SK-N-SH (cell line): Measurements from ENCODE around the gene MAMLD1. TPM values are rescaled to one million over a fixed set of nuclear protein-coding genes. Genes with fewer than 3 reads are reported as not detected.

Experiments used
- CTCF ChIA-PET: fragments of 300-600, 350-600 bp; formaldehyde crosslinking; extraction: SDS; loops from one replicate; lab custom pipeline; 2021; lab: Yijun Ruan, JAX
- POLR2A ChIA-PET: fragments of 350-600 bp; sonication (Branson Sonifier 250); formaldehyde crosslinking; extraction: SDS; loops from one replicate; lab custom pipeline; 2020; ENCODE audit warnings: antibody characterized with exemption, inconsistent platforms; lab: Yijun Ruan, JAX
- DNase-seq: peaks from one replicate; pipeline ENCODE4 v3.0.0; 2012
- H2AFZ ChIP-seq: fragments of 200-600 bp; sonication (generic); 2 replicates; pipeline ENCODE4 v1.8.1; 2016; ENCODE audit warnings: antibody characterized with exemption, mild to moderate bottlenecking, low read depth
- H3F3A ChIP-seq: fragments of 200-600 bp; sonication (generic); replicated peaks from 2 replicates; pipeline ENCODE3; 2016; ENCODE audit warnings: antibody characterized with exemption, mild to moderate bottlenecking; ENCODE audit not compliant: insufficient read depth
- H3K27ac ChIP-seq, 2 experiments: fragments of 200-500 bp in 1 of 2; fragments of 200-600 bp in 1 of 2; sonication (Bioruptor generic) in 1 of 2; sonication (generic), shearing (Covaris generic) in 1 of 2; 2 replicates each; pipeline versions ENCODE4 v1.5.1 to v1.6.1; 2014 to 2016; ENCODE audit warnings: low read depth in 2 of 2, inconsistent platforms in 1 of 2, low read length in 1 of 2, mild to moderate bottlenecking in 1 of 2, mixed read lengths in 1 of 2
- H3K27me3 ChIP-seq: fragments of 200-600 bp; sonication (generic), shearing (Covaris generic); 2 replicates; pipeline ENCODE4 v1.6.1; 2016; ENCODE audit warnings: mixed run types; ENCODE audit not compliant: insufficient read depth
- H3K36me3 ChIP-seq, 2 experiments: fragments of 200-500 bp in 1 of 2; fragments of 200-600 bp in 1 of 2; sonication (Bioruptor generic) in 1 of 2; sonication (generic) in 1 of 2; replicated peaks in 1 of 2; 2 replicates each; pipeline versions ENCODE3 to v1.5.1; 2014 to 2016; ENCODE audit warnings: low read length in 1 of 2, mild to moderate bottlenecking in 1 of 2; ENCODE audit not compliant: insufficient read depth in 2 of 2, control insufficient read depth in 1 of 2
- H3K4me1 ChIP-seq, 2 experiments: fragments of 200-500 bp in 1 of 2; fragments of 200-600 bp in 1 of 2; sonication (Bioruptor generic) in 1 of 2; sonication (generic), shearing (Covaris generic) in 1 of 2; 2 replicates each; pipeline versions ENCODE4 v1.5.1 to v1.6.1; 2014 to 2016; ENCODE audit warnings: low read depth in 1 of 2, low read length in 1 of 2, mixed run types in 1 of 2; ENCODE audit not compliant: insufficient read depth in 2 of 2, control insufficient read depth in 1 of 2
- H3K4me2 ChIP-seq: fragments of 200-600 bp; sonication (generic), shearing (Covaris generic); 2 replicates; pipeline ENCODE4 v1.6.1; 2017; ENCODE audit warnings: mixed run types
- H3K4me3 ChIP-seq, 2 experiments: fragments of 200-500 bp in 1 of 2; fragments of 200-600 bp in 1 of 2; sonication (Bioruptor generic) in 1 of 2; sonication (generic), shearing (Covaris generic) in 1 of 2; 2 replicates each; pipeline versions ENCODE4 v1.5.1 to v1.8.1; 2014 to 2016; ENCODE audit warnings: low read depth in 2 of 2, inconsistent platforms in 1 of 2, low read length in 1 of 2, mild to moderate bottlenecking in 1 of 2, mixed read lengths in 1 of 2, moderate library complexity in 1 of 2
- H3K79me2 ChIP-seq: fragments of 200-600 bp; sonication (generic); 2 replicates; pipeline ENCODE4 v1.8.1; 2017; ENCODE audit warnings: mild to moderate bottlenecking; ENCODE audit not compliant: insufficient read depth
- H3K9ac ChIP-seq: fragments of 200-600 bp; sonication (generic); 2 replicates; pipeline ENCODE4 v1.6.1; 2017; ENCODE audit warnings: mixed run types
- H3K9me2 ChIP-seq: fragments of 200-600 bp; sonication (generic); 2 replicates; pipeline ENCODE4 v1.6.1; 2017; ENCODE audit warnings: mixed run types
- H3K9me3 ChIP-seq: fragments of 200-600 bp; sonication (generic); 2 replicates; pipeline ENCODE4 v1.6.1; 2017; ENCODE audit warnings: mixed run types, mild to moderate bottlenecking, moderate library complexity
- H4K20me1 ChIP-seq: fragments of 200-600 bp; sonication (generic); 2 replicates; pipeline ENCODE4 v1.6.1; 2017; ENCODE audit warnings: mild to moderate bottlenecking, mixed run types; ENCODE audit not compliant: insufficient read depth
- CTCF ChIP-seq: fragments of 200-600 bp; sonication (generic); IDR thresholded peaks from 2 replicates; pipeline ENCODE4 v1.6.1; 2017; ENCODE audit warnings: antibody characterized with exemption, mild to moderate bottlenecking, moderate library complexity
- ELF1 ChIP-seq: IDR thresholded peaks from 2 replicates; pipeline ENCODE4 v1.4.0; 2012
- FOSL2 ChIP-seq: IDR thresholded peaks from 2 replicates; pipeline ENCODE4 v1.4.0; 2012; ENCODE audit warnings: low read depth, mild to moderate bottlenecking, moderate library complexity, borderline replicate concordance
- IRF3 ChIP-seq: fragments of 150-350 bp; IDR thresholded peaks from 2 replicates; pipeline ENCODE4 v1.6.1; 2016; ENCODE audit warnings: mild to moderate bottlenecking, low read depth, low read length
- NRF1 ChIP-seq: IDR thresholded peaks from 2 replicates; pipeline ENCODE4 v1.6.1; 2012; ENCODE audit warnings: low read depth, mild to moderate bottlenecking, low read length
- RAD21 ChIP-seq: IDR thresholded peaks from 2 replicates; pipeline ENCODE4 v1.6.1; 2012; ENCODE audit warnings: mild to moderate bottlenecking, low read length
- REST ChIP-seq: IDR thresholded peaks from 2 replicates; pipeline ENCODE4 v1.6.1; 2012; ENCODE audit warnings: mild to moderate bottlenecking, low read depth, low read length, moderate library complexity
- RXRA ChIP-seq: IDR thresholded peaks from 2 replicates; pipeline ENCODE4 v1.4.0; 2012; ENCODE audit warnings: low read depth, mild to moderate bottlenecking, borderline replicate concordance
- SMC3 ChIP-seq: IDR thresholded peaks from 2 replicates; pipeline ENCODE4 v1.6.1; 2012; ENCODE audit warnings: low read depth, low read length, improper control_type of control experiment
- TAF1 ChIP-seq: IDR thresholded peaks from 2 replicates; pipeline ENCODE4 v1.6.1; 2012; ENCODE audit warnings: low read depth, mild to moderate bottlenecking, low read length, moderate library complexity, borderline replicate concordance
- TEAD4 ChIP-seq: IDR thresholded peaks from 2 replicates; pipeline ENCODE4 v1.4.0; 2012; ENCODE audit warnings: mild to moderate bottlenecking, borderline replicate concordance; ENCODE audit not compliant: insufficient read depth
- YY1 ChIP-seq: IDR thresholded peaks from 2 replicates; pipeline ENCODE4 v1.4.0; 2012; ENCODE audit warnings: low read depth, mild to moderate bottlenecking
- WGBS: methylation state at CpG from one replicate; pipeline ENCODE4 v1.1.6; 2017; ENCODE audit warnings: low lambda C conversion rate; 5-methylcytosine and 5-hydroxymethylcytosine counted together
- polyA plus RNA-seq, 3 experiments: library from polyadenylated mRNA; depleted of rRNA; stranded (reverse); fragments of >200 nt; gene quantifications; 2 replicates each; pipeline ENCODE4 v1.2.3, GENCODE V29; 2012
- TF ChIP-seq, protein P1 (sequence below): IDR thresholded peaks from 2 replicates; pipeline ENCODE4 v1.4.0; 2012; ENCODE audit warnings: low read depth, borderline replicate concordance

The MAMLD1 gene
- polyA plus RNA-seq, 1 of the 3 experiments (the other 2 are of a cell fraction): 4.4 TPM

GRCh38 chrX:150405006-150405405, 41.9 kb downstream of the MAMLD1 start:
- POLR2A ChIA-PET: no interaction called here
- H3K36me3 ChIP-seq: no peaks in the 10 kb centered on the region
- H3K27me3 ChIP-seq: no peaks in the 10 kb centered on the region
- no peaks in the 10 kb centered on the region for H3K79me2 ChIP-seq
- WGBS: 50% methylated on average over 1 of the region's 1 CpG
- no peak overlapping the region for H3K27ac ChIP-seq
- no peak overlapping the region for H3K4me2 ChIP-seq
- no peaks in the 10 kb centered on the region for H4K20me1 ChIP-seq
- H3K9ac ChIP-seq: no peak overlapping the region
- H3K4me1 ChIP-seq: no peaks in the 10 kb centered on the region
- no peaks in the 10 kb centered on the region for H3K9me2 ChIP-seq
- no peaks in the 10 kb centered on the region for H3F3A ChIP-seq
- no peak overlapping the region for H3K4me3 ChIP-seq
- CTCF ChIA-PET: no interaction called here
- no peak for DNase-seq
- TF ChIP-seq TAF1 (no peak), NRF1 (no peak), ELF1 (no peak), REST (no peak), RAD21 (no peak), TEAD4 (no peak), SMC3 (no peak), FOSL2 (no peak), RXRA (no peak), IRF3 (no peak), YY1 (no peak), CTCF (no peak)
- TF ChIP-seq, protein P1, sequence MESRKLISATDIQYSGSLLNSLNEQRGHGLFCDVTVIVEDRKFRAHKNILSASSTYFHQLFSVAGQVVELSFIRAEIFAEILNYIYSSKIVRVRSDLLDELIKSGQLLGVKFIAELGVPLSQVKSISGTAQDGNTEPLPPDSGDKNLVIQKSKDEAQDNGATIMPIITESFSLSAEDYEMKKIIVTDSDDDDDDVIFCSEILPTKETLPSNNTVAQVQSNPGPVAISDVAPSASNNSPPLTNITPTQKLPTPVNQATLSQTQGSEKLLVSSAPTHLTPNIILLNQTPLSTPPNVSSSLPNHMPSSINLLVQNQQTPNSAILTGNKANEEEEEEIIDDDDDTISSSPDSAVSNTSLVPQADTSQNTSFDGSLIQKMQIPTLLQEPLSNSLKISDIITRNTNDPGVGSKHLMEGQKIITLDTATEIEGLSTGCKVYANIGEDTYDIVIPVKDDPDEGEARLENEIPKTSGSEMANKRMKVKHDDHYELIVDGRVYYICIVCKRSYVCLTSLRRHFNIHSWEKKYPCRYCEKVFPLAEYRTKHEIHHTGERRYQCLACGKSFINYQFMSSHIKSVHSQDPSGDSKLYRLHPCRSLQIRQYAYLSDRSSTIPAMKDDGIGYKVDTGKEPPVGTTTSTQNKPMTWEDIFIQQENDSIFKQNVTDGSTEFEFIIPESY: no peak
- TF ChIP-seq, all 33 proteins: peak for 0
- Histone ChIP-seq H3K9me3 (no peaks in the 10 kb centered on the region), H2AFZ (no peak overlapping the region)
